Endothelial cell of umbilical vein (primary cell): ENCODE measurements around the gene RFFL.

Source experiments
- CTCF ChIP-seq, 2 donors: IDR thresholded peaks; 1 replicate in 1 of 2; 2 replicates in 1 of 2; pipeline ENCODE4 v1.5.1; 2011; ENCODE audit warnings: low read length in 2 of 2, mild to moderate bottlenecking in 2 of 2, moderate library complexity in 2 of 2, control low read depth in 1 of 2, inconsistent platforms in 1 of 2, low read depth in 1 of 2; ENCODE audit not compliant: insufficient read depth in 1 of 2; ENCODE audit errors: extremely low read depth in 1 of 2
- EZH2 ChIP-seq: IDR thresholded peaks from 2 replicates; pipeline ENCODE4 v1.6.1; 2012; ENCODE audit warnings: borderline replicate concordance, low read depth, mild to moderate bottlenecking, moderate library complexity, low read length, inconsistent platforms; ENCODE audit not compliant: severe bottlenecking
- MAX ChIP-seq: IDR thresholded peaks from 2 replicates; pipeline ENCODE4 v1.6.1; 2011; ENCODE audit not compliant: insufficient read depth, insufficient read length
- POLR2A ChIP-seq: IDR thresholded peaks from 2 replicates; pipeline ENCODE4 v1.6.1; 2012; ENCODE audit warnings: low read depth, mild to moderate bottlenecking, control low read depth, low read length
- POLR2AphosphoS5 ChIP-seq: IDR thresholded peaks from 2 replicates; pipeline ENCODE4 v1.6.1; 2012; ENCODE audit warnings: low read depth, mild to moderate bottlenecking, control low read depth, low read length, moderate library complexity; ENCODE audit not compliant: insufficient read depth

GRCh38 chr17:34989473-34989872, 74.0 kb downstream of the RFFL start:
- TF ChIP-seq CTCF (IDR thresholded peaks at IDR 0.05; ENCODE audit: extremely low read depth in 1 of 2, insufficient read depth in 1 of 2, low read depth in 1 of 2, low read length in 2 of 2) (no peak), POLR2A (no peak), POLR2AphosphoS5 (no peak), EZH2 (no peak), MAX (no peak)
